GM13977 (cell line): ENCODE results near the gene FAM83E.
A peak's percentile ranks its signal among the peaks of the same experiment; 100 is the strongest.
"Not testable (repeated sequence)": the region's sequence is repeated elsewhere in the genome, so short reads cannot be mapped to it uniquely, and the experiment has no call there.

Experiments
- DNase-seq: peaks from one replicate; pipeline ENCODE4 v3.0.0; 2012; ENCODE audit warnings: low spot score
- CTCF ChIP-seq: IDR thresholded peaks from 2 replicates; pipeline ENCODE4 v1.5.1; 2012; ENCODE audit warnings: mild to moderate bottlenecking, control low read depth; ENCODE audit not compliant: insufficient read depth; ENCODE audit errors: extremely low read depth, missing control alignments
- in situ Hi-C: fragments of 300-500 bp; cut with MboI; formaldehyde crosslinking; loops from one replicate; pipeline ENCODE4 v1.12.0; 2022; ENCODE audit warnings: low sequenced_read_pairs, low pct_unique_long_range_greater_than_20kb, mixed read lengths, inconsistent platforms; ENCODE audit not compliant: unreplicated experiment

The FAM83E gene

DNA sequence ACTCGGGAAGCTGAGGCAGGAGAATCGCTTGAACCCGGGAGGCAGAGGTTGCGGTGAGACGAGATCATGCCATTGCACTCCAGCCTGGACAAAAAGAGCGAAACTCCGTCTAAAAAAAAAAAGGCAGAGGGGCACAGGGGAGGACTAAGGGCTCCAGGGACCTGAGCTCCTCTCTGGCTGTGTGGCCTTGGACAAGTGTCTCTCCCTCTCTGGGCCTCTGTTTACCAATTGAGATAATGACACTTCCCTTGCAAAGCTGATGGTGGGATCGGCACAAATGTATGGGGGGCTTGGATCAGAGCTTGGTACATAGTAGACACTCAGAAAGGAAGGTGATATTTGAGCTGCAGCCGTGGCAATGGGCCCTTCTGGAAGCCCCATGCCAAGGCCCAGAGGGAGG, 19.7 kb downstream of the FAM83E start:
- TF ChIP-seq CTCF, result no peak
- in situ Hi-C loops, result no loop called here
- DNase-seq, result no peak

DNA sequence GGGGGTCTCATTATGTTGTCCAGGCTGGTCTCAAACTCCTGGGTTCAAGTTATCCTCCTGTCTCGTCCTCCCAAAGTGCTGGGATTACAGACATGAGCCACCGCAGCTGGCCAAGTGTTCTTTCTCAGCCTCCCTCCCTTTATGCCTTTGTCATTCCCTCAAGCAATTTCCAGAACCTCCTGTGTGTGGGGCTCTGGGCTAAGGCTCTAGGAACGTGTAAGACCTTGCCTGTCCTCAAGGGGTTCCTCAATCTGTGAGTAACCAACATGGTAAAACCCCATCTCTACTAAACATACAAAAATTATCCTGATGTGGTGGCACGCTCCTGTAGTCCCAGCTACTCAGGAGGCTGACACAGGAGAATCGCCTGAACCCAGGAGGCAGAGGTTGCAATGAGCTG, 23.9 kb downstream of the FAM83E start:
- no peak for TF ChIP-seq CTCF
- no peak for DNase-seq
- in situ Hi-C loops, result no loop called here

DNA sequence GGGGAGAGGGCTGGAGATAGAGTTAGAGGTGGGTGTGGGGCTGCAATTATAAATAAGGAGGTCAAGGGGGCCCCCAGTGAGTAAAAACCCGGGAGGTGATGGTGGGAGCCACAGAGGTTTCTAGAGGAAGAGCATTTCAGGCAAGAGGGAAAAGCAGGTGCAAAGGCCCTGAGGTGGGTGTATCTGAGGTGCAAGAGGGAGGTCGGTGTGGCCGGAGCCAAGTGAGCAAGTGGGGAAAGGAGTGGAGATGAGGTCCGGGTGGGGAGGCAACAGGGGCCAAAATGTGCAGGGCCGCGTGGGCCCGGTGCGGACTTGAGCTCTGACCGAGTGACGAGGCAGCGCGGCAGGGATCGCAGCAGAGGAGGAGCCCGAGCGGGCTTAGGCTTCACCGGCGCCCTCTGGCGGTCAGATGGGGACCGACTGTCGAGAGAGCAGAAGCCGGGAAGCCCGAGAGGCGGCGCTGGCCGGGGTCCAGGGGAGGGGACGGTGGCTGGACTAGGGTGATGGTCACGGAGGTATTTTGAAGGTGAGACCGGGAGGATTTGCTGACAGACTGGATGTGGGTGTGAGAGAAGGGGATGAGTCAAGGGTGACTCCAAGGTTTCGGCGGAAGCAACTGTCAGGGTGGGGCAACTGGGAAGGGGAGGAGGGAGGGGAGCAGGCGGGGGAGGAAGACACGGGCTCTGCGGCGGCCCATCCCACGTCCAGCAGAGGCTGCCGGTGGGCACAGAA, 26.0 kb downstream of the FAM83E start:
- peak; percentile 89 for DNase-seq
- in situ Hi-C loops, result loop anchor here (5.0 to 10.0 kb wide), 2 partner anchors 82 to 274 kb away; no protein-coding TSS in a partner anchor
- peak; percentile 98 for TF ChIP-seq CTCF

GRCh38 chr19:48587387-48587786, 27.5 kb downstream of the FAM83E start:
- TF ChIP-seq CTCF, result no peak
- in situ Hi-C loops, result loop anchor here (5.0 to 10.0 kb wide), 2 partner anchors 80 to 273 kb away; no protein-coding TSS in a partner anchor
- DNase-seq, result no peak

- DNase-seq, result no peak
- TF ChIP-seq CTCF, result no peak
- in situ Hi-C loops, result loop anchor here (10.0 kb wide), 1 partner anchor 267 kb away; no protein-coding TSS in a partner anchor
Measured at GRCh38 chr19:48582168-48582567, 32.7 kb downstream of the FAM83E start.

DNA sequence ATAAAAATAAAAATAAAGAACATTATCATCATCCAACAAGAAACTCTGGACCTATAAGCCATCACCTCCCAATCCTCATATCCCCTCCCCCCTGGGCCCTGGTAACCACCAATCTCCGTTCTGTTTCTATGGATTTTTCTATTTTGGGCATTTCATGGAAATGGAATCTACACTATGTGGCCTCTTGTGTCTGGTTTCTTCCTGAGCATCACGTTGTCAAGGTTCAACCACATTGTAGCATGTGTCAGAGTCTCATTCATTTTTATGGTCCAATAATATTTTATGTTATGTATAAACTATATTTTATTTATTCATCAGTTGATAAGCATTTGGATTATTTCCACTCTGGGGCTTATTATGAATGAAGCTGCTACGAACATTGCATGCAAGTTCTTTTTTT, 36.0 kb downstream of the FAM83E start:
- no peak for TF ChIP-seq CTCF
- DNase-seq, result no peak
- in situ Hi-C loops, result no loop called here

GRCh38 chr19:48577908-48578307, 37.0 kb downstream of the FAM83E start:
- in situ Hi-C loops, DNase-seq: not testable (repeated sequence)
